Measurements from ENCODE around the gene SLC12A8. TPM values are rescaled to one million over a fixed set of nuclear protein-coding genes. Genes with fewer than 3 reads are reported as not detected.

The SLC12A8 gene
- total RNA-seq, 1 donor from 2014 or later: 11.8 TPM

- TF ChIP-seq CTCF (IDR thresholded peaks at IDR 0.05): no peak
- Histone ChIP-seq H3K27ac (no peak overlapping the region), H3K4me1 (peaks cover 54% of the 10 kb centered on the region), H3K36me3 (no peaks in the 10 kb centered on the region), H3K9me3 (no peaks in the 10 kb centered on the region), H3K4me3 (no peak overlapping the region), H3K27me3 (no peaks in the 10 kb centered on the region)
- ATAC-seq (no peak), DNase-seq (no peak)
- intact Hi-C loops (cut with DNase I): loop anchor here (10.0 kb wide), 1 partner anchor 86 kb away; no protein-coding TSS in a partner anchor
Observed at GRCh38 chr3:125058959-125059358, 153.6 kb downstream of the SLC12A8 start.

GRCh38 chr3:125058529-125058928, 154.0 kb downstream of the SLC12A8 start:
- no peak for DNase-seq
- no peaks in the 10 kb centered on the region for H3K36me3 ChIP-seq
- H3K27ac ChIP-seq: no peak overlapping the region
- H3K4me1 ChIP-seq: peaks cover 56% of the 10 kb centered on the region
- intact Hi-C loops (cut with DNase I): loop anchor here (10.0 kb wide), 1 partner anchor 86 kb away; no protein-coding TSS in a partner anchor
- no peak overlapping the region for H3K4me3 ChIP-seq
- no peak for TF ChIP-seq CTCF (IDR thresholded peaks at IDR 0.05)
- no peak for ATAC-seq
- no peaks in the 10 kb centered on the region for H3K27me3 ChIP-seq
- no peaks in the 10 kb centered on the region for H3K9me3 ChIP-seq

GRCh38 chr3:125057186-125057850, 155.2 kb downstream of the SLC12A8 start:
- H3K27me3 ChIP-seq: no peaks in the 10 kb centered on the region
- TF ChIP-seq CTCF (IDR thresholded peaks at IDR 0.05): no peak
- no peak for ATAC-seq
- peak overlapping the region; percentile 82 for H3K27ac ChIP-seq
- H3K36me3 ChIP-seq: no peaks in the 10 kb centered on the region
- peaks cover 56% of the 10 kb centered on the region for H3K4me1 ChIP-seq
- intact Hi-C loops (cut with DNase I): loop anchor here (10.0 kb wide), 1 partner anchor 87 kb away; no protein-coding TSS in a partner anchor
- H3K4me3 ChIP-seq: no peak overlapping the region
- DNase-seq: no peak
- no peaks in the 10 kb centered on the region for H3K9me3 ChIP-seq

- DNase-seq: peak; percentile 93
- peaks cover 52% of the 10 kb centered on the region for H3K4me1 ChIP-seq
- intact Hi-C loops (cut with DNase I): loop anchor here (10.0 kb wide), 1 partner anchor 89 kb away; no protein-coding TSS in a partner anchor
- H3K27ac ChIP-seq: peak within 1 kb of the TSS; percentile 89
- peak; percentile 94 for ATAC-seq
- no peaks in the 10 kb centered on the region for H3K27me3 ChIP-seq
- no peaks in the 10 kb centered on the region for H3K9me3 ChIP-seq
- H3K4me3 ChIP-seq: peak within 1 kb of the TSS; percentile 84
- TF ChIP-seq CTCF (IDR thresholded peaks at IDR 0.05): no peak
- no peaks in the 10 kb centered on the region for H3K36me3 ChIP-seq
Observed at GRCh38 chr3:125055913-125056745, 156.4 kb downstream of the SLC12A8 start, which contains the start of gene HEG1. TSS of gene HEG1 (minus strand) at chr3:125055997. CDS start at chr3:125055890, 107 bp downstream.

- H3K27me3 ChIP-seq: no peaks in the 10 kb centered on the region
- H3K27ac ChIP-seq: peak overlapping the region; percentile 89
- H3K4me3 ChIP-seq: peak overlapping the region; percentile 84
- DNase-seq (no peak), ATAC-seq (no peak)
- intact Hi-C loops (cut with DNase I): loop anchor here (10.0 kb wide), 1 partner anchor 89 kb away; no protein-coding TSS in a partner anchor
- H3K4me1 ChIP-seq: peaks cover 53% of the 10 kb centered on the region
- no peaks in the 10 kb centered on the region for H3K9me3 ChIP-seq
- no peak for TF ChIP-seq CTCF (IDR thresholded peaks at IDR 0.05)
- H3K36me3 ChIP-seq: peaks cover 6% of the 10 kb centered on the region
Observed at GRCh38 chr3:125055331-125055912, 157.1 kb downstream of the SLC12A8 start.

Measured in upper lobe of right lung (tissue), 1 donor.